ENCODE results near the gene CSGALNACT2.
"Not testable (repeated sequence)": the region's sequence is repeated elsewhere in the genome, so short reads cannot be mapped to it uniquely, and the experiment has no call there.

The CSGALNACT2 gene

GRCh38 chr10:43138021-43138756 is at the start of gene CSGALNACT2:
Gene CSGALNACT2 (plus strand): TSS chr10:43138445. CDS start chr10:43155150, 16,705 bp downstream.
- peak; percentile 20 for DNase-seq (ENCODE audit: low read depth)

GRCh38 chr10:43089519-43089918 is 48.7 kb upstream of the CSGALNACT2 start:
- no peak for DNase-seq (ENCODE audit: low read depth)

GRCh38 chr10:43090188-43090587 is 48.1 kb upstream of the CSGALNACT2 start:
- no peak for DNase-seq (ENCODE audit: low read depth)

GRCh38 chr10:43090664-43091063 is 47.6 kb upstream of the CSGALNACT2 start:
- DNase-seq (ENCODE audit: low read depth) = no peak

- no peak for DNase-seq (ENCODE audit: low read depth)
Observed at GRCh38 chr10:43091846-43092245, 46.4 kb upstream of the CSGALNACT2 start.

- no peak for DNase-seq (ENCODE audit: low read depth)
Observed at GRCh38 chr10:43093423-43094076, 44.7 kb upstream of the CSGALNACT2 start.

- no peak for DNase-seq (ENCODE audit: low read depth)
Observed at GRCh38 chr10:43094085-43094484, 44.2 kb upstream of the CSGALNACT2 start.

- DNase-seq (ENCODE audit: low read depth) = not testable (repeated sequence)
Observed at GRCh38 chr10:43099339-43099738, 38.9 kb upstream of the CSGALNACT2 start.

- DNase-seq (ENCODE audit: low read depth) = no peak
Observed at GRCh38 chr10:43099928-43100327, 38.3 kb upstream of the CSGALNACT2 start.

GRCh38 chr10:43100366-43100765 is 37.9 kb upstream of the CSGALNACT2 start:
- DNase-seq (ENCODE audit: low read depth) = no peak

GRCh38 chr10:43102063-43102828 is 36.0 kb upstream of the CSGALNACT2 start:
- DNase-seq (ENCODE audit: low read depth) = no peak

GRCh38 chr10:43105102-43105955 is 32.9 kb upstream of the CSGALNACT2 start:
- peak; percentile 22 for DNase-seq (ENCODE audit: low read depth)

- DNase-seq (ENCODE audit: low read depth) = no peak
Observed at GRCh38 chr10:43105956-43106229, 32.4 kb upstream of the CSGALNACT2 start.

- DNase-seq (ENCODE audit: low read depth) = no peak
Observed at GRCh38 chr10:43106256-43107091, 31.8 kb upstream of the CSGALNACT2 start.

- no peak for DNase-seq (ENCODE audit: low read depth)
Observed at GRCh38 chr10:43108951-43109350, 29.3 kb upstream of the CSGALNACT2 start.

- DNase-seq (ENCODE audit: low read depth) = no peak
Observed at GRCh38 chr10:43109671-43110249, 28.5 kb upstream of the CSGALNACT2 start.

- no peak for DNase-seq (ENCODE audit: low read depth)
Observed at GRCh38 chr10:43110338-43111071, 27.7 kb upstream of the CSGALNACT2 start.

GRCh38 chr10:43111101-43111500 is 27.1 kb upstream of the CSGALNACT2 start:
- no peak for DNase-seq (ENCODE audit: low read depth)

- no peak for DNase-seq (ENCODE audit: low read depth)
Observed at GRCh38 chr10:43111921-43112607, 26.2 kb upstream of the CSGALNACT2 start.

- no peak for DNase-seq (ENCODE audit: low read depth)
Observed at GRCh38 chr10:43112608-43112961, 25.7 kb upstream of the CSGALNACT2 start.

Measured in non-pigmented ciliary epithelial cell (primary cell).